ENCODE data around the gene SNAP91.
"Not testable (repeated sequence)": the region's sequence is repeated elsewhere in the genome, so short reads cannot be mapped to it uniquely, and the experiment has no call there.

Gene SNAP91

GRCh38 chr6:83558975-83559374 is 149.9 kb downstream of the SNAP91 start:
- DNase-seq (ENCODE audit: low read depth): no peak
- no peak for TF ChIP-seq CTCF (IDR thresholded peaks at IDR 0.05; ENCODE audit: control insufficient read depth, extremely low read depth, insufficient read depth)
- H3K4me3 ChIP-seq (ENCODE audit: low read depth, low read length): no peak overlapping the region

- no peak overlapping the region for H3K4me3 ChIP-seq (ENCODE audit: low read depth, low read length)
- no peak for DNase-seq (ENCODE audit: low read depth)
- TF ChIP-seq CTCF (IDR thresholded peaks at IDR 0.05; ENCODE audit: control insufficient read depth, extremely low read depth, insufficient read depth): no peak
Observed at GRCh38 chr6:83556871-83557270, 152.0 kb downstream of the SNAP91 start.

GRCh38 chr6:83551748-83552147 is 157.2 kb downstream of the SNAP91 start:
- H3K4me3 ChIP-seq (ENCODE audit: low read depth, low read length); DNase-seq (ENCODE audit: low read depth): not testable (repeated sequence)

GRCh38 chr6:83550482-83550881 is 158.4 kb downstream of the SNAP91 start:
- not testable (repeated sequence) for DNase-seq (ENCODE audit: low read depth); H3K4me3 ChIP-seq (ENCODE audit: low read depth, low read length)

GRCh38 chr6:83546636-83547035 is 162.3 kb downstream of the SNAP91 start:
- DNase-seq (ENCODE audit: low read depth): no peak
- no peak for TF ChIP-seq CTCF (IDR thresholded peaks at IDR 0.05; ENCODE audit: control insufficient read depth, extremely low read depth, insufficient read depth)
- H3K4me3 ChIP-seq (ENCODE audit: low read depth, low read length): no peak overlapping the region

GRCh38 chr6:83539678-83540077 is 169.2 kb downstream of the SNAP91 start:
- TF ChIP-seq CTCF (IDR thresholded peaks at IDR 0.05; ENCODE audit: control insufficient read depth, extremely low read depth, insufficient read depth): no peak
- H3K4me3 ChIP-seq (ENCODE audit: low read depth, low read length): no peak overlapping the region
- no peak for DNase-seq (ENCODE audit: low read depth)

- no peak for DNase-seq (ENCODE audit: low read depth)
- H3K4me3 ChIP-seq (ENCODE audit: low read depth, low read length): no peak overlapping the region
- no peak for TF ChIP-seq CTCF (IDR thresholded peaks at IDR 0.05; ENCODE audit: control insufficient read depth, extremely low read depth, insufficient read depth)
Observed at GRCh38 chr6:83536647-83537589, 172.0 kb downstream of the SNAP91 start.

GRCh38 chr6:83536034-83536646 is 172.8 kb downstream of the SNAP91 start:
- peak; percentile 82 for TF ChIP-seq CTCF (IDR thresholded peaks at IDR 0.05; ENCODE audit: control insufficient read depth, extremely low read depth, insufficient read depth)
- peak; percentile 27 for DNase-seq (ENCODE audit: low read depth)
- H3K4me3 ChIP-seq (ENCODE audit: low read depth, low read length): no peak overlapping the region
